ENCODE measurements around the gene LSR.

DNA sequence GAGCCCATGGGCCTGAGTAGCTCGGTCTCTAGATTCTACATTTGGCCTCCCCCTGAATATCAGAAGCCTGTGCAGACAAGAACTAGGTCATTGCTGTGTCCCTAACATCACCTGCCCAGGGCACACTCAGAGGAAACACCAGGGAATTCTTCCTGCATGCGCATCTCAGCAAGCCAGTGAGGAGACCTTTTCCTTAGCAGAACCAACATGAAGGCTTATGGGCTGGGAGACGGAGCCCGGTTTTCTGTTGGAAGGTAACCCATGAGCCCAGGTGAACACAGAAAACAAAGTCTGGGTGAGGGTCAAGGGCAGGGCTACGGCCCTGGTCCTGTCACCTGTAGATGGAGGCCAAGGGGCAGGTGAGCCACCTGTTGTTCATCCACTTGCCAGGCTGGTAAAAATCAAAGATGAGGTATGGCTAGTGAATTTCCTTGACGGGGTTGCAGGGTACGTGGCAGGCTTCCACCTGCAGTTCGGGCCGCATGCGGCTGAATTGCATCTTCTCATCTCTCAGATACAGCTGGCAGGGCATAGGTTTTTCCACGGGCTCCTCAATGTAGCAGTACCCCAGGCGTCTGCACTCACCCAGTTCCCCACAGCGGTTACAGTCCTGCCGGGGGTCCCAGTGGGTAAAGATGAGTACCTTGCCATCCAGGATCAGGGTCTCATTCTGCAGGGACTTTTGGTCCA lies 16.7 kb upstream of the LSR start:
- TF ChIP-seq, protein P1, sequence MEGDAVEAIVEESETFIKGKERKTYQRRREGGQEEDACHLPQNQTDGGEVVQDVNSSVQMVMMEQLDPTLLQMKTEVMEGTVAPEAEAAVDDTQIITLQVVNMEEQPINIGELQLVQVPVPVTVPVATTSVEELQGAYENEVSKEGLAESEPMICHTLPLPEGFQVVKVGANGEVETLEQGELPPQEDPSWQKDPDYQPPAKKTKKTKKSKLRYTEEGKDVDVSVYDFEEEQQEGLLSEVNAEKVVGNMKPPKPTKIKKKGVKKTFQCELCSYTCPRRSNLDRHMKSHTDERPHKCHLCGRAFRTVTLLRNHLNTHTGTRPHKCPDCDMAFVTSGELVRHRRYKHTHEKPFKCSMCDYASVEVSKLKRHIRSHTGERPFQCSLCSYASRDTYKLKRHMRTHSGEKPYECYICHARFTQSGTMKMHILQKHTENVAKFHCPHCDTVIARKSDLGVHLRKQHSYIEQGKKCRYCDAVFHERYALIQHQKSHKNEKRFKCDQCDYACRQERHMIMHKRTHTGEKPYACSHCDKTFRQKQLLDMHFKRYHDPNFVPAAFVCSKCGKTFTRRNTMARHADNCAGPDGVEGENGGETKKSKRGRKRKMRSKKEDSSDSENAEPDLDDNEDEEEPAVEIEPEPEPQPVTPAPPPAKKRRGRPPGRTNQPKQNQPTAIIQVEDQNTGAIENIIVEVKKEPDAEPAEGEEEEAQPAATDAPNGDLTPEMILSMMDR (IDR thresholded peaks at IDR 0.05; ENCODE audit: low read depth, low read length) = no peak
- no peak for TF ChIP-seq POLR2A (IDR thresholded peaks at IDR 0.05; ENCODE audit: extremely low read depth, insufficient read length)

Data from NB4 (cell line).